SH-SY5Y (cell line): Measurements from ENCODE around the gene RNF44.

ENCODE experiments used
- GATA2 ChIP-seq: IDR thresholded peaks from 2 replicates; pipeline ENCODE4 v1.6.1; 2011; ENCODE audit warnings: mild to moderate bottlenecking, low read depth, low read length
- GATA3 ChIP-seq: IDR thresholded peaks from 2 replicates; pipeline ENCODE4 v1.6.1; 2011; ENCODE audit warnings: low read depth, mild to moderate bottlenecking, low read length, moderate library complexity

GRCh38 chr5:176557846-176558245 lies 20.6 kb upstream of the RNF44 start:
- TF ChIP-seq GATA2, result no peak
- TF ChIP-seq GATA3, result no peak
